Osteocyte (in vitro differentiated cells): ENCODE measurements around the gene TMEM108. TPM values are rescaled to one million over a fixed set of nuclear protein-coding genes. Genes with fewer than 3 reads are reported as not detected.

Experiments used
- DNase-seq: peaks from one replicate; pipeline ENCODE4 v3.0.0; 2021; ENCODE audit warnings: mixed read lengths; ENCODE audit not compliant: unreplicated experiment; ENCODE audit errors: extremely low spot score
- H3K27ac Mint-ChIP-seq: one replicate; pipeline ENCODE4 v1.8.0; 2021; ENCODE audit warnings: mild to moderate bottlenecking, mixed read lengths; ENCODE audit not compliant: unreplicated experiment
- H3K27me3 Mint-ChIP-seq: one replicate; pipeline ENCODE4 v1.8.0; 2021; ENCODE audit warnings: mixed read lengths; ENCODE audit not compliant: unreplicated experiment
- H3K36me3 Mint-ChIP-seq: one replicate; pipeline ENCODE4 v1.8.0; 2021; ENCODE audit warnings: mixed read lengths; ENCODE audit not compliant: unreplicated experiment
- H3K4me1 Mint-ChIP-seq: one replicate; pipeline ENCODE4 v1.8.0; 2021; ENCODE audit warnings: mixed read lengths; ENCODE audit not compliant: unreplicated experiment
- H3K4me3 Mint-ChIP-seq: one replicate; pipeline ENCODE4 v1.8.0; 2021; ENCODE audit warnings: mild to moderate bottlenecking, moderate library complexity, mixed read lengths; ENCODE audit not compliant: unreplicated experiment
- H3K9me3 Mint-ChIP-seq: one replicate; pipeline ENCODE4 v1.8.0; 2021; ENCODE audit warnings: mixed read lengths; ENCODE audit not compliant: unreplicated experiment
- CTCF ChIP-seq: fragments of 200-600 bp; sonication (generic); IDR thresholded peaks from 2 replicates; pipeline ENCODE4 v1.5.0; 2021; ENCODE audit warnings: antibody characterized with exemption, mild to moderate bottlenecking, moderate library complexity
- total RNA-seq: library from RNA; stranded (reverse); gene quantifications from 2 replicates; pipeline ENCODE4 v1.2.1, GENCODE V29; 2021

TMEM108 gene
- total RNA-seq, 1 donor from 2014 or later: 3.7 TPM

GRCh38 chr3:133303430-133303829 is 265.2 kb downstream of the TMEM108 start:
- TF ChIP-seq CTCF: no peak
- Mint-ChIP-seq H3K4me1 (peaks cover 12% of the 10 kb centered on the region), H3K27me3 (no peaks in the 10 kb centered on the region), H3K4me3 (no peak overlapping the region), H3K9me3 (peaks cover 5% of the 10 kb centered on the region), H3K27ac (no peak overlapping the region), H3K36me3 (no peaks in the 10 kb centered on the region)
- DNase-seq: no peak

GRCh38 chr3:133317866-133318265 is 279.7 kb downstream of the TMEM108 start:
- Mint-ChIP-seq H3K36me3 (no peaks in the 10 kb centered on the region), H3K9me3 (peaks cover 25% of the 10 kb centered on the region), H3K4me1 (no peaks in the 10 kb centered on the region), H3K27ac (no peak overlapping the region), H3K27me3 (peaks cover 6% of the 10 kb centered on the region), H3K4me3 (no peak overlapping the region)
- DNase-seq: no peak
- TF ChIP-seq CTCF: no peak

GRCh38 chr3:133328373-133328772 is 290.2 kb downstream of the TMEM108 start:
- peaks cover 9% of the 10 kb centered on the region for H3K4me1 Mint-ChIP-seq
- no peak for DNase-seq
- H3K36me3 Mint-ChIP-seq: no peaks in the 10 kb centered on the region
- H3K9me3 Mint-ChIP-seq: peaks cover 8% of the 10 kb centered on the region
- peaks cover 8% of the 10 kb centered on the region for H3K27me3 Mint-ChIP-seq
- H3K4me3 Mint-ChIP-seq: no peak overlapping the region
- H3K27ac Mint-ChIP-seq: no peak overlapping the region
- TF ChIP-seq CTCF: no peak

- Mint-ChIP-seq H3K27ac (no peak overlapping the region), H3K27me3 (peaks cover 20% of the 10 kb centered on the region), H3K4me1 (peaks cover 9% of the 10 kb centered on the region), H3K9me3 (no peaks in the 10 kb centered on the region), H3K36me3 (no peaks in the 10 kb centered on the region), H3K4me3 (no peak overlapping the region)
- no peak for DNase-seq
- TF ChIP-seq CTCF: no peak
Measured at GRCh38 chr3:133329626-133330025, 291.4 kb downstream of the TMEM108 start.

- no peak for DNase-seq
- H3K36me3 Mint-ChIP-seq: no peaks in the 10 kb centered on the region
- no peak overlapping the region for H3K4me3 Mint-ChIP-seq
- H3K27ac Mint-ChIP-seq: no peak overlapping the region
- H3K9me3 Mint-ChIP-seq: no peaks in the 10 kb centered on the region
- H3K4me1 Mint-ChIP-seq: peaks cover 9% of the 10 kb centered on the region
- H3K27me3 Mint-ChIP-seq: peaks cover 25% of the 10 kb centered on the region
- TF ChIP-seq CTCF: no peak
Measured at GRCh38 chr3:133330065-133330464, 291.9 kb downstream of the TMEM108 start.
